Activated CD4-positive, alpha-beta T cell treated with anti-CD3 and anti-CD28 coated beads, Interleukin-2, amount 50 U/mL, for 48 hours (primary cell): ENCODE measurements around the gene SH3RF1.
"Not testable (repeated sequence)": the region's sequence is repeated elsewhere in the genome, so short reads cannot be mapped to it uniquely, and the experiment has no call there.

Source experiments
- DNase-seq, 2 experiments: peaks; one replicate each; pipeline ENCODE4 v3.0.0-alpha.2; 2020

The SH3RF1 gene

GRCh38 chr4:169270810-169271691 lies at the start of gene SH3RF1:
Gene SH3RF1 (minus strand): TSS chr4:169270956. CDS start chr4:169269212, 1,744 bp downstream.
- peak; percentile 40 to 54 for DNase-seq

- no peak for DNase-seq
Observed at GRCh38 chr4:169315530-169316343, 45.0 kb upstream of the SH3RF1 start.

- no peak for DNase-seq
Observed at GRCh38 chr4:169314906-169315305, 44.1 kb upstream of the SH3RF1 start.

- no peak for DNase-seq
Observed at GRCh38 chr4:169313732-169314131, 43.0 kb upstream of the SH3RF1 start.

- no peak for DNase-seq
Observed at GRCh38 chr4:169312690-169313422, 42.1 kb upstream of the SH3RF1 start.

- DNase-seq: no peak
Observed at GRCh38 chr4:169311643-169312365, 41.0 kb upstream of the SH3RF1 start.

- DNase-seq: no peak
Observed at GRCh38 chr4:169309326-169309967, 38.7 kb upstream of the SH3RF1 start.

- no peak for DNase-seq
Observed at GRCh38 chr4:169307576-169307975, 36.8 kb upstream of the SH3RF1 start.

- DNase-seq: no peak
Observed at GRCh38 chr4:169305651-169306050, 34.9 kb upstream of the SH3RF1 start.

- no peak for DNase-seq
Observed at GRCh38 chr4:169305173-169305572, 34.4 kb upstream of the SH3RF1 start.

- no peak for DNase-seq
Observed at GRCh38 chr4:169295822-169296221, 25.1 kb upstream of the SH3RF1 start.

- DNase-seq: no peak
Observed at GRCh38 chr4:169293343-169294176, 22.8 kb upstream of the SH3RF1 start.

GRCh38 chr4:169287983-169288382 lies 17.2 kb upstream of the SH3RF1 start:
- DNase-seq: not testable (repeated sequence)

- DNase-seq: no peak
Observed at GRCh38 chr4:169286562-169287301, 16.0 kb upstream of the SH3RF1 start.

- DNase-seq: no peak
Observed at GRCh38 chr4:169283114-169283509, 12.4 kb upstream of the SH3RF1 start.

GRCh38 chr4:169282429-169283113 lies 11.8 kb upstream of the SH3RF1 start:
- DNase-seq: no peak

- no peak for DNase-seq
Observed at GRCh38 chr4:169279108-169279507, 8.4 kb upstream of the SH3RF1 start.

- no peak for DNase-seq
Observed at GRCh38 chr4:169278624-169279023, 7.9 kb upstream of the SH3RF1 start.

GRCh38 chr4:169277838-169278237 lies 7.1 kb upstream of the SH3RF1 start:
- not testable (repeated sequence) for DNase-seq

GRCh38 chr4:169275180-169275579 lies 4.4 kb upstream of the SH3RF1 start:
- DNase-seq: no peak
